GM19043 (cell line): ENCODE measurements around the gene PYDC2.

Source experiments
- ATAC-seq: cut with Tn5 transposase; IDR thresholded peaks from one replicate; pipeline ENCODE4 v1.9.1; 2021; ENCODE audit warnings: low read depth; ENCODE audit not compliant: unreplicated experiment

PYDC2 gene

GRCh38 chr3:191461113-191461595 is at the start of gene PYDC2:
TSS of gene PYDC2 (plus strand) at chr3:191461163. CDS start at chr3:191461163, 0 bp downstream.
- ATAC-seq = no peak

DNA sequence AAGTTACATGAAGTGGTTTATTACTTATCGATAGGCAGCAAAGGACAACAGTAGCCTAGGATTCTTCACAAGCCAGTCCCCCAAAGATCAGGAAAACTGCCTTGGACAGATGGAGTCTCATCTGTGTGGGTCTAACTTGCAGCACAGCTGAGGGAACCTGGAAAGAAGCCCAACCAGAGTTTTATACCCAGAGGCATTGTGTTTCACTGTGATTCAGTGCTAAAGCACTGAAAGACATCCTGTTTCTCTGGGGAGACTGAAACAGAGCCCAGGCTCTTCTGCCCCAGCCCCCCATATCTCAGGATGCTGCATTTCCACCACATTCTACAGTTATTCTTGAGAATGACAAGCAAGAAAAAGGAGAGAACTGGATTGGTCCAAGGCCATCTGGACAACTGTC is 48.2 kb upstream of the PYDC2 start:
- no peak for ATAC-seq

DNA sequence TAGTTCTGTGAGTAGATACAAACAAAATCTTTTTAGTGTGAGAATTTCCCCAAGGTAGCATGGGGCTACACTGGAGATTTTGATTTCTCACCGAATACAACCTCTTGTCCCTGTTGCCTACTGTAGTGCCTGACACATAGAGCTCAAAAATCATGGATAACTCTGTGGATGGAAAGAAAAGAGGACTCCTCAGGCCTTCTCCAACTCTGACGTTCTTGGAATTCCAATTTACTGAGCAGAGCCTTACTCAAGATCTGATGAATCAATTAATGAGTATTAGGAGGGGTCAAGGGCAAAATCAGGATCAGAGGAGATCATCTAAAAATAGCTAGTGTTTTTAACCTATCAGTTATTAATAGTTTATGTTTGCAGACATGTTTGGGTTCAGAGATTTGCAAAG is 46.7 kb upstream of the PYDC2 start:
- no peak for ATAC-seq

DNA sequence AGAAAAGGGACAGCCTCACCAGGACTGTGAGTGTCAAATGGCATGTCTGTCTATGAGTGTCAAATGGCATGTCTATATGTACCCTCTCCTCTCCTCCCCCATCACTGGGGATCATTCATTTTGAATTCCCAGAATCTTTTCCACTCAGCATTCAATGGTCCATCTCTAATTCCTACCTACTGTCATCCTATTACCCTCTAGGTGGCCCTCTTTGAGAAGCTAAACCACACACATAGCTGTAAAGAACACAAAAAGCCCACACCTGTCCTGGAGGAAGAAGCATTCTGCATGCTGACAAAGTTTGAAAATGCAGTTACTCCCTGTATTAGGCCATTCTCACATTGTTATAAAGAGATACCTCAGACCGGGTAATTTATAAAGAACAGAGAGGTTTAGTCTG is 46.2 kb upstream of the PYDC2 start:
- ATAC-seq = no peak

DNA sequence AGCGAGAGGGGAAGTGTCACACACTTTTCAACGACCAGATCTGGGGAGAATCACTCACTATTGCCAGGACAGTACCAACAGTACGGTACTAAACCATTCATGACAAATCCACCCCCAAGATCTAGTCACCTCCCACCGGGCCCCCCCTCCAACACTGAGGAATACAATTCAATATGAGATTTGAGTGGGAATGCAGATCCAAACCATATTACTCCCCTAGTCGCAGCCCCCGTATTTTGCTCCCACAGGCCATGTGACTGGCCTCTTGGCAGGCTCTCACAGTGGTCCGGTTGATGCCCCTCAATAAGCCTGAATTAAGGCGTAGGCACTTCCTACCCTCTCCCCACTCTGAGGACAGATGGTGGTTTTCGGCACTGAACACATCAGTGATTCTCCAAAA is 45.4 kb upstream of the PYDC2 start:
- no peak for ATAC-seq

- no peak for ATAC-seq
These were observed 43.6 kb upstream of the PYDC2 start for GRCh38 chr3:191417457-191417729.

DNA sequence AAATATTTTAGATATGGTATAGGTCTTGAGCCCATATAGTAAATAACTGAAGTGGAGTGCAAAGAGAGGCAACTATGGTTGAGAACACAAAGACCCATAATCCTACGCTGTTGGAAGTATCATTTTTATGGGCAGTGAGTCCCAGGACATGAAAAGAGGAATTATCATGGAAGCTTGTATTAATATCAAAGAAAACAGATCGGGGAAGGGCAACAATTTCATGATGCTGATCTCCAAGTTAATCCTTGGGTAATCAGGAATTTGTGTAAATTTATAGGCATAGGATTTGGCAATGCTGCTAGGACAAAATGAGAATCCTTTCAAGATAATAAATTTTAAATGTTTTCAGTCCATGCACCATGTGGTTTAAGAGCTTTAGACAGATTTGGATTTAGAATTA is 40.2 kb upstream of the PYDC2 start:
- no peak for ATAC-seq

- no peak for ATAC-seq
These were observed 36.1 kb upstream of the PYDC2 start for GRCh38 chr3:191424881-191425280.

DNA sequence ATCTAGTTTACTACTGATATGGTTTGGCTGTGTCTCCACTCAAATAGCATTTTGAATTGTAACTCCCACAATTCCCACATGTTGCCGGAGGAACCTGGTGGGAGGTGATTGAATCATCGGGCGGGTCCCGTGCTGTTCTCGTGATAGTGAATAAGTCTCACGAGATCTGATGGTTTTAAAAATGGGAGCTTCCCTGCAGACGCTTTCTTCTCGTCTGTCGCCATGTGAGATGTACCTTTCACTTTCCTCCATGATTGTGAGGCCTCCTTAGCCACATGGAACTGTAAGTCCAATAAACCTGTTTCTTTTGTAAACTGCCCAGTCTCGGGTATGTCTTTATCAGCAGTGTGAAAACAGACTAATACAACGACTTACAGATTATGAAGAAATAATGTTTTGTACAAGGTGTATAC is 35.6 kb upstream of the PYDC2 start:
- ATAC-seq = no peak

DNA sequence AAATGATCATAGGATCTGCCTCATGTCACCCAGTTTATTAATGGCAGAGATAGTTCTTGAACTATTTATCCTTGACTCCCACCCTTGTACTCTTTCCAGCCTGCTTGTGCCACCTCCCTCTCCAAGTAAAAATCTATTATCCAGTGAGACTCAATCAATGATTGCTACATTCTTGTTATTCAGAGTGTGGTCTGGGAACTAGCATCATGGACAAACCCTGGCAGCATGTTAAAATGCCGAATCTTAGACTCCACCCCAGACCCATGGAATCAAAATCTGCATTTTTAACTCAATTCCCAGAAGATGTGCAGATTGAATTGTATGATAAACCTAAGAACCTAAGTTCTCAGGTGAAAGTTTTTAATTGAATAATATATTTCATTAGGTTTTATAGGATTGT is 34.7 kb upstream of the PYDC2 start:
- ATAC-seq = no peak

- no peak for ATAC-seq
These were observed 32.8 kb upstream of the PYDC2 start for GRCh38 chr3:191428177-191428576.

DNA sequence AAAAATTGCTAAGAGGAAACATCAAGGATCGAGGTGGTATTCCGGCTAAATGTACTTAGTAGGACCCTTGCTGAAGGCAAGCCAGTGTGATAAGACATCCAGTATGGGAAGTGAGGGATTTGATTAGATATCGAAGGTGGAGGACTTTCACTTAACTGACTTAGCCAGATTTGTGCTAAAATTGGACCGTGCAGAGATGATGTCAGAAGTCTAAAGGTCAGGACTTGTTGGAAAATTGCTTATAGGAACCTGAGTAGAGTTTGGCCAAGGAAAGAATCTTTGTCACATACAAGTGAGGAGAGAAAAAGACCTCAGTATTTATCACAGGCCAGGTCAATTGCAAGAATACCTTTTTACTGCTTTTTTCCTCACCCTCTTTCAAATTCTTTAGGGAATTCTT is 30.9 kb upstream of the PYDC2 start:
- no peak for ATAC-seq

DNA sequence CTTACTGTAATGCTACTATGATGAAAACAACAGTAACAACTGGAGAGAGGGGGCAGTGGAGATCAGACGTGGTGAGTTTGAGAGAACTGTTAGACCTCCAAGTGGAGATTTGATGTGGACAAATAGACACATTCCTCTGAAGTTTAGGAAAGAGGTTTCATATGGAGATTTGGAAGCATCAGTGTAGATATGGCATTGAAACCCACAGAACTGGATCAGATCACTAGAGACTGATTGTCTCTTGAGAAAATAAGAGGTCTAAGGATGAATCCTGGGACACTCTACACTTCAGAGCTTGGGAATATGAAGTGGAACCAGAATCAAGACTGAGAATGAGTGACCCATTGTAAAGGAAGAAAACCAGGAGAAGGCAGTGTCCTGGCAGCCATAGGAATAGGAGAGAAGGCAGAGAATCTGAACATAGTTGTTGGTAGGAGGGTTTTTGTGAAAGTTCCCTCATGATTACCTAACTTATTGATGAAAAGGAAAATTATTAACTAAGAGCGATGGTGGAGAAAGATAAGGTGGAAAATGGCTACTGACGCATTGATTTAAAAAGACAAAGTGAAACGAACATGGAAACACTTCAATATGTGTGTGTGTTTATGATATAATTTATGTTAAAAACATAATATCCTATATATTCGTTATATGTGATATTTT is 29.7 kb upstream of the PYDC2 start:
- no peak for ATAC-seq

DNA sequence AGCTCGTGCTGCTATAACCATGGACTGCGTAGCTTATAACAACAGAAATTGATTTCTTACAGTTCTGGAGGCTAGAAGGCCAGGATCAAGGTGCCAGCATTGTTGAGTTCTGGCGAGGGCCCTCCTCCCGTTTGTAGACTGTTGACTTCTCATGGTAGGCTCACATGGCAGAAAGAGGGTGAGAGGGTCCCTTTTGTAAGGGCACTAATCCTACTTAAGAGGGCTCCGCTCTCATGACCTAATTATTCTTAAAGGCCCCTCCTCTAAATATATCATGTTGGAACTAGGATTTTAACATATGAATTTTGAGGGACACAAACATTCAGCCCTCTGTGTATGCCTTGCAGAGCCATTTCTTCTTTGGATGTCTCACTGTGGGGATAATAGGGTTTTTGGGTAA is 28.8 kb upstream of the PYDC2 start:
- ATAC-seq = no peak

GRCh38 chr3:191434024-191434423 is 26.9 kb upstream of the PYDC2 start:
- no peak for ATAC-seq

- no peak for ATAC-seq
These were observed 25.0 kb upstream of the PYDC2 start for GRCh38 chr3:191435981-191436380.

- no peak for ATAC-seq
These were observed 22.7 kb upstream of the PYDC2 start for GRCh38 chr3:191438150-191438814.

DNA sequence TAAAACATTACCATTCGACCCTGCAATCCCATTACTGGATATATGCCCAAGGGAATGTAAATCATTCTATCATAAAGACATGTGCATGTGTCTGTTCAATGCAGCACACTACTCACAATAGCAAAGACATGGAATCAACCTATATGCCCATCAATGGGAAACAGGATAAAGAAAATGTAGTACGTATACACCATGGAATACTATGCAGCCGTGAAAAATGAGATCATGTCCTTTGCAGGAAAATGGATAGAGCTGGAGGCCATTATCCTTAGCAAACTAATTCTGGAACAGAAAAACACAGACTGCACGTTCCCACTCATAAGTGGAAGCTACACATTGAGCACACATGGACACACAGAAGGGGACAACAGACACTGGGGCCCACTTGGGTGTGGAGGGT is 20.4 kb upstream of the PYDC2 start:
- no peak for ATAC-seq

GRCh38 chr3:191441687-191442086 is 19.3 kb upstream of the PYDC2 start:
- no peak for ATAC-seq

DNA sequence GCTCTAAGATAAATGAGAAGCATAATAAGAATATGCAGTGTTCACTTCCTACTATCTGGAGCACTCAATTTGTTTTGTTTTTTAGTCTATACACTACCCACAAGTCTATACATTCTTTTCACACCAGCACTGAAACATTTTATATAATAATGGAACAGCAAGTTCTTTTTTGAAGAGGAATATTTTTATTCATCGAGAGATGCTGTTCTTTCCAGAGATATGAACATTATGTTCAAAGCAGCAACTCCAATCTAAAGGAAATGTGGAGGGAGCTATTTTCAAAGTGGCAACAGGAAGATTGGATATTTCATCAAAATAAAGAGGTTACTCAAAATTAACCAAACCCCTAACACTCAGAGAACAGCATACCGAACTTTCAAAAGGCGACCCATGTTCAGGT is 16.4 kb upstream of the PYDC2 start:
- no peak for ATAC-seq

DNA sequence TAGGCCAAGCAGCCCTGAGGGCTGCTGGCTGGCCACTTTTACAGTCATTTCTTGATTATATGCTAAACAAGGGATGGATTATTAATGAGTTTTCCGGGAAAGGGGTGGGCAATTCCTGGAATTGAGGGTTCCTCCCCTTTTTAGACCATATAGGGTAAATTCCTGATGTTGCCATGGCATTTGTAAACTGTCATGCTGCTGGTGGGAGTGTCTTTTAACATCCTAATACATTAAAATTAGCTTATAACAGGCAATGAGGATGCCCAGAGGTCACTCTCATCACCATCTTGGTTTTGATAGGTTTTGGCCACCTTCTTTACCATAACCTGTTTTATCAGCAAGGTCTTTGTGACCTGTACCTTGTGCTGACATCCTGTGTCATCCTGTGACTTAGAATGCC is 11.7 kb upstream of the PYDC2 start:
- ATAC-seq = no peak

DNA sequence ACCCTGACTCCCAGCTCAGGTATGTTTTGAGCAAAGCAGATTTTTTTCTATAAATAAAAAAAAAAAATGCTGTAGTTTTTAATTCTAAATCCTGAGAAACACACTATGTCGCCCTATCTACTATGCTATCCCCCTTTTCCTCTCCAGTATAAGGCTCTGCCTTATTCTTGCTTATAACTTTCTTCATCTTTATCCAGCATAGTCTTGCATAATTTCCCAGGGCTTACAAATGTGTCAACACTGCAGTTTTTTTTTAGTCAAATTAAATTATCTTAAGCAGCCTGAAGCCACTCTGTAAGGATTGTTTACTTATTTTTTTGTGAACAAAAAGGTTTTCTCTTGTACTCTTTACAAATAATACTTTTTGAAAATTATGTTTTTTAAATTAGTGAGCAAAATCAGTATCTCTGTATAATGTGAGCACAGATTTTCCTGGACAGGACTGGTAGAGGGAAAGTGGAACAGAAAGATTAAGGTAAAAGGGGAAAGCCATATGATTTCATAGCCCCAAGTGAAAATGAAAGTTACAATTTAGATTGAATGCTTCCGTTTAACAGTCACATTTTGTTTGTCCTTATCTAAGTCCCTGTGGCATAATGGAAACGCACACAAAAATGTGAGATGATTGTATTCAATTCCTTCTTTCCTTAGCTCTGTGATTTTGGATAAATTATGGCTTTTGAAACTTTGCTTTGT is 5.6 kb upstream of the PYDC2 start:
- ATAC-seq = peak; percentile 78
